NT2/D1 (cell line): ENCODE measurements around the gene CYYR1.

ENCODE experiments used
- DNase-seq: peaks from one replicate; pipeline ENCODE4 v3.0.0-alpha.2; 2011; ENCODE audit warnings: low read depth, low spot score
- H3K27me3 ChIP-seq: 2 replicates; pipeline ENCODE4 v1.6.0; 2011; ENCODE audit warnings: mild to moderate bottlenecking; ENCODE audit not compliant: insufficient read length, insufficient read depth
- H3K36me3 ChIP-seq: 2 replicates; pipeline ENCODE4 v1.6.1; 2011; ENCODE audit warnings: mild to moderate bottlenecking, low read length, mixed read lengths; ENCODE audit not compliant: insufficient read depth, insufficient read length
- H3K4me1 ChIP-seq: 2 replicates; pipeline ENCODE4 v1.5.1; 2011; ENCODE audit not compliant: insufficient read depth, insufficient read length
- H3K4me3 ChIP-seq: 2 replicates; pipeline ENCODE4 v1.5.1; 2011; ENCODE audit warnings: low read depth; ENCODE audit not compliant: insufficient read length
- H3K9ac ChIP-seq: 2 replicates; pipeline ENCODE4 v1.6.0; 2011; ENCODE audit warnings: low read depth; ENCODE audit not compliant: insufficient read length
- H3K9me3 ChIP-seq: 2 replicates; pipeline ENCODE4 v1.5.1; 2011; ENCODE audit warnings: mild to moderate bottlenecking, low read length; ENCODE audit not compliant: insufficient read depth
- SUZ12 ChIP-seq: IDR thresholded peaks from 2 replicates; pipeline ENCODE4 v1.6.1; 2011; ENCODE audit not compliant: insufficient read length, insufficient read depth; ENCODE audit errors: extremely low read depth
- YY1 ChIP-seq: IDR thresholded peaks from 2 replicates; pipeline ENCODE4 v1.6.1; 2011; ENCODE audit not compliant: insufficient read length, insufficient read depth
- ZNF274 ChIP-seq: IDR thresholded peaks from 2 replicates; pipeline ENCODE4 v1.6.1; 2011; ENCODE audit warnings: mild to moderate bottlenecking, low read depth, low read length

CYYR1 gene

GRCh38 chr21:26572702-26573381, at the start of gene CYYR1:
Gene CYYR1, minus strand, starts transcription at chr21:26573286. Its CDS starts 346 bp downstream, at chr21:26572940.
- Histone ChIP-seq H3K4me3 (peak within 1 kb of the TSS; percentile 86), H3K4me1 (no peaks in the 10 kb centered on the region), H3K36me3 (no peaks in the 10 kb centered on the region), H3K9ac (peak within 1 kb of the TSS; percentile 94), H3K9me3 (peaks cover 6% of the 10 kb centered on the region; the same call in 1 of the 2 replicates), H3K27me3 (peaks cover 5% of the 10 kb centered on the region)
- no peak for TF ChIP-seq ZNF274
- peak; percentile 45 for TF ChIP-seq SUZ12
- peak; percentile 57 for DNase-seq

- no peaks in the 10 kb centered on the region for H3K9me3 ChIP-seq
- no peaks in the 10 kb centered on the region for H3K27me3 ChIP-seq
- DNase-seq = no peak
- no peaks in the 10 kb centered on the region for H3K36me3 ChIP-seq
- no peak overlapping the region for H3K9ac ChIP-seq
- TF ChIP-seq YY1 (no peak), SUZ12 (no peak), ZNF274 (no peak)
- no peak overlapping the region for H3K4me3 ChIP-seq
- no peaks in the 10 kb centered on the region for H3K4me1 ChIP-seq
Observed at GRCh38 chr21:26617176-26617575, 44.1 kb upstream of the CYYR1 start.

DNA sequence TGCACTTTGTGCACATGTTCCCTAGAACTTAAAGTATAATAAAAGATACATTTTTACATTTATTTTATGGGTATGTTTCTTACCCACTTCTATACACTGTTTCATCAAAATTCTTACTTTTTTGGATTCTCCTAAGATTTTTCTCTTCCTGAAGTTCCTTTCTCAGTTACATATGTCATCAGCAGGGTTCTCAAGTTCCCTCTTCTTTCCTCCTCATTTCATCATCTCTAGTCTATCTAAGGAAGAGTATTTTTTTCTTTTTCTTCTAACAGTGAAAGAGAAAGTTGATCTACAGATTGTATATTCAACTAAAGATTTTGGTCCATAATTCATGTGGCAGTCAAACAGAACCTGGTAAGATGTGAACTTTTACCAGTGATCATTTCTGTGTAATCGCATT, 41.2 kb upstream of the CYYR1 start:
- DNase-seq = no peak
- H3K27me3 ChIP-seq = no peaks in the 10 kb centered on the region
- H3K36me3 ChIP-seq = no peaks in the 10 kb centered on the region
- H3K4me3 ChIP-seq = no peak overlapping the region
- no peak overlapping the region for H3K9ac ChIP-seq
- no peaks in the 10 kb centered on the region for H3K9me3 ChIP-seq
- H3K4me1 ChIP-seq = no peaks in the 10 kb centered on the region
- TF ChIP-seq YY1 (no peak), SUZ12 (no peak), ZNF274 (no peak)

- Histone ChIP-seq H3K4me3 (no peak overlapping the region), H3K4me1 (no peaks in the 10 kb centered on the region), H3K36me3 (no peaks in the 10 kb centered on the region), H3K9ac (no peak overlapping the region), H3K27me3 (no peaks in the 10 kb centered on the region), H3K9me3 (no peaks in the 10 kb centered on the region)
- TF ChIP-seq SUZ12 (no peak), YY1 (no peak), ZNF274 (no peak)
- no peak for DNase-seq
Observed at GRCh38 chr21:26599261-26599660, 26.2 kb upstream of the CYYR1 start.

GRCh38 chr21:26597981-26598380, 24.9 kb upstream of the CYYR1 start:
- H3K4me3 ChIP-seq = no peak overlapping the region
- no peaks in the 10 kb centered on the region for H3K4me1 ChIP-seq
- H3K9ac ChIP-seq = no peak overlapping the region
- no peaks in the 10 kb centered on the region for H3K27me3 ChIP-seq
- DNase-seq = no peak
- TF ChIP-seq YY1 (no peak), ZNF274 (no peak), SUZ12 (no peak)
- no peaks in the 10 kb centered on the region for H3K9me3 ChIP-seq
- no peaks in the 10 kb centered on the region for H3K36me3 ChIP-seq

GRCh38 chr21:26597031-26597430, 23.9 kb upstream of the CYYR1 start:
- H3K9me3 ChIP-seq = no peaks in the 10 kb centered on the region
- H3K27me3 ChIP-seq = no peaks in the 10 kb centered on the region
- H3K9ac ChIP-seq = no peak overlapping the region
- no peak overlapping the region for H3K4me3 ChIP-seq
- H3K4me1 ChIP-seq = no peaks in the 10 kb centered on the region
- no peak for TF ChIP-seq YY1
- TF ChIP-seq SUZ12 = no peak
- TF ChIP-seq ZNF274 = no peak
- H3K36me3 ChIP-seq = no peaks in the 10 kb centered on the region
- DNase-seq = no peak

DNA sequence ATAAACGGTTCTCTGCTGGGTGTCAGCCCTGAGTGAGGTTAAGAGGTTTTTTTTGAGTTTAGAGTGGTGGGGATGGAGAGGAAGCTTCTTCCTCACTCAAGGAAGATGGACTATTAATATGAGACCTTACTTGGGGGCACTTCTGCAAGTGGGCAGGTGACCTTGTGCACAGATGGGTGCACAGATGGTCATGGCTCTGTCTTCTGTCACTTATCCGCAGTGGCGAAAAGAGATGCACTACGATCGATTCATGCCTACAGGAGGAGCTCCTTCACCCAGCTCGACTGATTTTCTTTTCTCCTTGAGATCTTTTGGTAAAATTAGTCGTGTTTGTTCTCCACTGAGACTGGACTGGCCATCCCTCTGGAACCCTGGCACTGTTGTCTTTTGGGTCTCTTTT, 22.9 kb upstream of the CYYR1 start:
- H3K9ac ChIP-seq = no peak overlapping the region
- H3K27me3 ChIP-seq = no peaks in the 10 kb centered on the region
- TF ChIP-seq ZNF274 (no peak), SUZ12 (no peak), YY1 (no peak)
- no peaks in the 10 kb centered on the region for H3K4me1 ChIP-seq
- no peaks in the 10 kb centered on the region for H3K9me3 ChIP-seq
- no peak overlapping the region for H3K4me3 ChIP-seq
- H3K36me3 ChIP-seq = no peaks in the 10 kb centered on the region
- no peak for DNase-seq

GRCh38 chr21:26593800-26594199, 20.7 kb upstream of the CYYR1 start:
- no peaks in the 10 kb centered on the region for H3K4me1 ChIP-seq
- no peak for TF ChIP-seq ZNF274
- H3K9me3 ChIP-seq = no peaks in the 10 kb centered on the region
- no peaks in the 10 kb centered on the region for H3K27me3 ChIP-seq
- H3K36me3 ChIP-seq = no peaks in the 10 kb centered on the region
- no peak for DNase-seq
- no peak overlapping the region for H3K4me3 ChIP-seq
- no peak overlapping the region for H3K9ac ChIP-seq
